PFSK-1 (cell line): Measurements from ENCODE around the gene CHD3.

ENCODE experiments used
- POLR2AphosphoS5 ChIP-seq: IDR thresholded peaks from 2 replicates; pipeline ENCODE4 v1.6.1; 2012; ENCODE audit warnings: low read depth, mild to moderate bottlenecking, control low read depth, low read length, moderate library complexity
- REST ChIP-seq, 2 experiments: IDR thresholded peaks; 2 replicates each; pipeline versions ENCODE4 v1.6.1 to v1.8.0; 2011 to 2012; ENCODE audit warnings: low read depth in 2 of 2, low read length in 2 of 2, control low read depth in 1 of 2, inconsistent platforms in 1 of 2, mild to moderate bottlenecking in 1 of 2, moderate library complexity in 1 of 2; ENCODE audit not compliant: insufficient read depth in 1 of 2
- SIN3A ChIP-seq: IDR thresholded peaks from 2 replicates; pipeline ENCODE4 v1.6.1; 2012; ENCODE audit warnings: mild to moderate bottlenecking, low read length, moderate library complexity, borderline replicate concordance; ENCODE audit not compliant: insufficient read depth
- TAF1 ChIP-seq: IDR thresholded peaks from 2 replicates; pipeline ENCODE4 v1.6.1; 2012; ENCODE audit warnings: low read length, control low read depth, borderline replicate concordance; ENCODE audit not compliant: insufficient read depth

- TF ChIP-seq TAF1 (no peak), REST (IDR thresholded peaks at IDR 0.05; ENCODE audit: insufficient read depth in 1 of 2, low read depth in 2 of 2, low read length in 2 of 2) (no peak), POLR2AphosphoS5 (no peak), SIN3A (no peak)
Observed at GRCh38 chr17:7848739-7849129, 39.9 kb upstream of the CHD3 start.
